Measurements from ENCODE around the gene CYBRD1.
"Not testable (repeated sequence)": the region's sequence is repeated elsewhere in the genome, so short reads cannot be mapped to it uniquely, and the experiment has no call there.

The CYBRD1 gene

GRCh38 chr2:171522052-171522787 lies at the start of gene CYBRD1:
TSS of gene CYBRD1 (plus strand) at chr2:171522474. CDS start at chr2:171522546, 72 bp downstream.
- DNase-seq, result no peak

GRCh38 chr2:171475979-171476378 lies 46.3 kb upstream of the CYBRD1 start:
- no peak for DNase-seq

- no peak for DNase-seq
These were observed 43.9 kb upstream of the CYBRD1 start for GRCh38 chr2:171478345-171478744.

GRCh38 chr2:171479154-171479814 lies 43.0 kb upstream of the CYBRD1 start:
- DNase-seq, result no peak

- no peak for DNase-seq
These were observed 41.4 kb upstream of the CYBRD1 start for GRCh38 chr2:171480908-171481307.

GRCh38 chr2:171482308-171482707 lies 40.0 kb upstream of the CYBRD1 start:
- DNase-seq, result no peak

- DNase-seq, result no peak
These were observed 39.4 kb upstream of the CYBRD1 start for GRCh38 chr2:171482877-171483276.

GRCh38 chr2:171483793-171484192 lies 38.5 kb upstream of the CYBRD1 start:
- no peak for DNase-seq

- DNase-seq, result no peak
These were observed 37.2 kb upstream of the CYBRD1 start for GRCh38 chr2:171485116-171485515.

GRCh38 chr2:171487201-171487600 lies 35.1 kb upstream of the CYBRD1 start:
- no peak for DNase-seq

- no peak for DNase-seq
These were observed 34.4 kb upstream of the CYBRD1 start for GRCh38 chr2:171487803-171488259.

GRCh38 chr2:171490577-171490976 lies 31.7 kb upstream of the CYBRD1 start:
- no peak for DNase-seq

GRCh38 chr2:171491292-171491691 lies 31.0 kb upstream of the CYBRD1 start:
- DNase-seq, result no peak

GRCh38 chr2:171492664-171493063 lies 29.6 kb upstream of the CYBRD1 start:
- DNase-seq, result no peak

- not testable (repeated sequence) for DNase-seq
These were observed 24.6 kb upstream of the CYBRD1 start for GRCh38 chr2:171497664-171498063.

GRCh38 chr2:171505374-171505773 lies 16.9 kb upstream of the CYBRD1 start:
- no peak for DNase-seq

- DNase-seq, result no peak
These were observed 12.1 kb upstream of the CYBRD1 start for GRCh38 chr2:171509945-171510731.

GRCh38 chr2:171512014-171512413 lies 10.3 kb upstream of the CYBRD1 start:
- no peak for DNase-seq

GRCh38 chr2:171512683-171513195 lies 9.5 kb upstream of the CYBRD1 start:
- no peak for DNase-seq

GRCh38 chr2:171513719-171514160 lies 8.5 kb upstream of the CYBRD1 start:
- DNase-seq, result no peak

GRCh38 chr2:171514908-171515582 lies 7.2 kb upstream of the CYBRD1 start:
- no peak for DNase-seq

- DNase-seq, result no peak
These were observed 6.5 kb upstream of the CYBRD1 start for GRCh38 chr2:171515672-171516298.

Measured in SW 1271 (cell line).